HG02884 (cell line): Measurements from ENCODE around the gene AGO4.
"Not testable (repeated sequence)": the region's sequence is repeated elsewhere in the genome, so short reads cannot be mapped to it uniquely, and the experiment has no call there.

ENCODE experiments used
- ATAC-seq: cut with Tn5 transposase; IDR thresholded peaks from one replicate; pipeline ENCODE4 v1.9.1; 2021; ENCODE audit warnings: mild to moderate bottlenecking, moderate library complexity; ENCODE audit not compliant: unreplicated experiment

Gene AGO4

GRCh38 chr1:35810096-35810881 is 2.5 kb downstream of the AGO4 start:
- ATAC-seq = no peak

DNA sequence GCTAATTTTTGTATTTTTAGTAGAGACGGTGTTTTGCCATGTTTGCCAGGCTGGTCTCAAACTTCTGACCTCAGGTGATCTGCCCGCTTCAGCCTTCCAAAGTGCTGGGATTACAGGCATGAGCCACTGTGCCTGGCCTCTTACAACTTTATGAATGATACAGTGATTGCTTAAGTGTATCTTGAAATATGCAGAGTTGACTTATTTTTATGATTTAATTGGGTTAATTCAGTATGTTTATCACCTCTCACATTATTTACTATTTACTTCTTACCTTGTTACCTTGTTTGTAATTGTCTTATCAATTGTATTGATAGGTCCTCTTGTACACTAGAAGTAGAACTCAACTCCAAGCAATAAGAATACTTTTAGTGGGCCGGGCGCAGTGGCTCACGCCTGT is 4.9 kb downstream of the AGO4 start:
- not testable (repeated sequence) for ATAC-seq

DNA sequence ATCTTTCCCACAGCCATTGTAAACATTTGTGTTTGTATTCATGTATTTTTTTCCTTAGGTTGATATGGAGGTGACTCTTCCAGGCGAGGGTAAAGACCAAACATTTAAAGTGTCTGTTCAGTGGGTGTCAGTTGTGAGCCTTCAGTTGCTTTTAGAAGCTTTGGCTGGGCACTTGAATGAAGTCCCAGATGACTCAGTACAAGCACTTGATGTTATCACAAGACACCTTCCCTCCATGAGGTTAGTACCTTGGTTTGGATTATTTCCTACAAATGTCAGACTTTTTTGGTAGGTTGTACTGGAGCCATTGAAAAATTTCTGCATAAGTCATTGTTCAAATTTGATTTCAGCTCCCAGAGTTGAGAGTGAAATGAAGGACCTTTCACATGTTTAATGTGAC is 17.4 kb downstream of the AGO4 start:
- no peak for ATAC-seq

DNA sequence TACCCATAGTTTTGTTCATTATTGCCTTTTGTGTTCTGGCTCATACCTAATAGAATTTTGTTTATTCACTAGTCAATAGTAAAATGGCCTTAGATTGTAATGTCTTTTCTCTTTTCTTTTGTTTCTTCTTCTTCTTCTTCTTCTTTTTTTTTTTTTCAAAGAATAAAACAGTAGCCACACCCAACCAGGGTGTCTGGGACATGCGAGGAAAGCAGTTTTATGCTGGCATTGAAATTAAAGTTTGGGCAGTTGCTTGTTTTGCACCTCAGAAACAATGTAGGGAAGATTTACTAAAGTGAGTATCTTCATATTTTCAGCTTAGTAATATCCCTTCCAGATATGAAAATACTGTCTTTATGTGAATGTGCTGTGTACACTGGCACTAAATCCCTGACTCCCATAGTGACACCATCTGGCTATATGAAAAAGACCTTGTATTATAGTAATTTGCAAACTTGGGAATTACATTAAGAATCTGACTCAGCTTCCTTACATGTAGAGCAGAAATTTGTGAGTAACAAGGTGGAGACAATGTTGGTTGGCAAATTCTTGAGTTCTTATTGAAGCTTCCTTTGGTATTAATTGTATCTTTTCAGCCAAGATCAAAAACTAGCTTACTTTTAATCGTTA is 24.6 kb downstream of the AGO4 start:
- no peak for ATAC-seq

DNA sequence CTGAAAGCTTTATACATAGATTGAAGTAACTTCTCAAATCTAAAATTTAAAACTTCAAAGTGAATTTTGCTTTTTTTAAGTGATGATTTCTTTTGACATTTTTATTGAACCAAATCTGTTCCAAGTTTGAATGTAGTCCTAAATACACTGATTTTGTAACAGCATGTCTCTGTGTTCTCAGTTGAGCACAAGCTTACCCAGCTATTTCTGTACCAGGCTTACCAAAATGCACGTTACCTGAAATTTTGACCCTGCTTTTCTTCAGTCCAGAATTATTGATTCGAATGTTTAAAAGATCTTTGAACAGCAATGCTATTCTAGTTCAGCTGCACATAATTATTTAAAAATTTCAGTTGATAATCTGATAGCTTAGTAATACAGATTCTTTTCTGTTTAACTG is 25.6 kb downstream of the AGO4 start:
- ATAC-seq = no peak

DNA sequence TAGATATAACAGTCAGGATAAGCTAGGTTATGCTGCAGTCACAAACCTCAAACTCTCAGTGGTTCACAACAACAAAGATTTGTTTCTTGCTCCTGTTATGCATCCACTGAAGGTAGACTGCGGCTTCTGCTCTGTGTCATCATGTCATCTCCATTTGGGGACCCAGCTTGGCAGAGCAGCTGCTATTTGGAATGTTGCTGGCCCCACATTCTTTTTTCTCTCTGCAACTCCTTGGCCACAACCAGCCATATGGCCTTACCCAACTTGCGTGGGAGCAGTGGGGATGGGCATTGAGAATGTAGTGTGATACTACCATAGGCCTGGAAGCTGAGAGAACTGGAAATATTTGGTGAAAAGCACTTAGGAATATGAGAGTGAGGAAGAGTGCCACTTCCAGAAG is 26.4 kb downstream of the AGO4 start:
- ATAC-seq = no peak

DNA sequence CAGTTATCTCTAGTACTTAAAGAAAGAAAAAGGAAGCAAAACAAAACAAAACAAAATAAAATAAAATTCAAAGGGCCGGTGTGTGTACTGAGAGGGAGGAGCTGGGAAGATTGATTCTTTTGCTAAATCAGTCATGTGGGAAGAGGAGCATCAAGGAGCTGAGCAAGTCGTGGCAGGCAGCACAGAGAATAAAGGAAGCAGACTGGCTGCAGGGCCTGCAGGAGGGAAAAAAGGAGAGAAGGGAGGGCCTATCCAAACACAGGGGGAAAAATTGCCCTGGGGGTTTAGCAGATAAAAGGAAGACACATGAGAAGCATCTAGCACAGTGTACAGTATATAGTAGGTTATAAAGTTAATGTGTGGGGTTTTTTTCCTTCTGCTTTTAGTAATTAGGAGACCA is 27.6 kb downstream of the AGO4 start:
- ATAC-seq = no peak

- no peak for ATAC-seq
These were observed 28.9 kb downstream of the AGO4 start for GRCh38 chr1:35836734-35837133.

DNA sequence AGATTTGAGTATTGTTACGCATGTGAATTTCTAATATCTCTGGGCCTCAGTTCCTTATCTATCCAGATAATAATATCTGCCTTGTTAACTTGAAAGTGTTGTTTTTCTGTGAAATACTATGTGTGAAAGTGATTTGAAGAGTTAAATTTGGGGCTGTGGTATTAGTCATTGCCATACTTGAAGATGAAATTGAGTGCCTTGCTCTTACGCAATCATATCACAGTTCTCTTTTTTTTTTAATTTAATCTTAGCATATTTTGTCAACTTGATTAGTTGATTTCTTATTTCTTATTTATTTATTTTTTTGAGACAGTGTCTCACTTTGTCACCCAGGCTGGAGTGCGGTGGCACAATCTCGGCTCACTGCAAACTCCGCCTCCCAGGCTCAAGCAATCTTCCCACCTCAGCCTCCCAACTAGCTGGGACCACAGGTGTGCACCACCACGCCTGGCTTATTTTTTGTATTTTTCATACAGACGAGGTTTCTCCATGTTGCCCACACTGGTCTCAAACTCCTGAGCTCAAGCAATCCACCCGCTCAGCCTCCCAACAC is 31.0 kb downstream of the AGO4 start:
- no peak for ATAC-seq

DNA sequence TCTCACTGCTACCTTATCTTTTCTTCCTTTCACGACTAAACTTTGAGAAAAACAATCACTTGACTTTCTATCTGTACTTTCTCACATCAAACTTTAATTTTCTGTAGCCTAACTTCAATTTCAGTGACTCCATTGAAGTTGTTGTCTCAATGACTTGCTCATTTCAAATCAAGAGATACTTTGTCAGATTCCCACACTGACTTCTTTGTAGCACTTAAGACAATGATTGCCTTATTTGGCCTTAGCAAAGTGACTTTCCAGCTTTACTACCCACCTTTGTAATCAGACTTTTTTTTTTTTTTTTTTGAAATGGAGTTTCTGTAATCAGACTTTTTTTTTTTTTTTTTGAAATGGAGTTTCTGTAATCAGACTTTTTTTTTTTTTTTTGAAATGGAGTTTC is 37.0 kb downstream of the AGO4 start:
- ATAC-seq = no peak

DNA sequence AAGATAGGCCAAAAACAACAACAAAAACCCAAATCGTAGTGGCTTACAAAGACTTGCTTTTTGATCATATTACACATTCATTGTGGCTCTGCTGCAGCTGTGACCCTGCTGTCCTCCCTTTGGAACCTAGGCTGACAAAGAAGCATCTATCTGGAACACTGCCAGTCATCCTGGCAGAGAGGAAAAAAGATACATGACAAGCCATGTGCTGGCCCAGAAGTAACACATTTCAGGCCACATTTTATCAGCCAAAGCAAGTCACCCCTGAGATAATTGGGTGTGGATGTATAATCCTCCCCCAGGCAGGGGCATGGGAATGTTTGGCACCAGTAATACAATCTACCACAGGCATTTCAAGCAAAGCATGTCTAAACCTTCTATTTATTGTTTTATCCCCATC is 38.0 kb downstream of the AGO4 start:
- no peak for ATAC-seq

- ATAC-seq = no peak
These were observed 40.2 kb downstream of the AGO4 start for GRCh38 chr1:35847935-35848565.

- no peak for ATAC-seq
These were observed 42.2 kb downstream of the AGO4 start for GRCh38 chr1:35850051-35850450.

DNA sequence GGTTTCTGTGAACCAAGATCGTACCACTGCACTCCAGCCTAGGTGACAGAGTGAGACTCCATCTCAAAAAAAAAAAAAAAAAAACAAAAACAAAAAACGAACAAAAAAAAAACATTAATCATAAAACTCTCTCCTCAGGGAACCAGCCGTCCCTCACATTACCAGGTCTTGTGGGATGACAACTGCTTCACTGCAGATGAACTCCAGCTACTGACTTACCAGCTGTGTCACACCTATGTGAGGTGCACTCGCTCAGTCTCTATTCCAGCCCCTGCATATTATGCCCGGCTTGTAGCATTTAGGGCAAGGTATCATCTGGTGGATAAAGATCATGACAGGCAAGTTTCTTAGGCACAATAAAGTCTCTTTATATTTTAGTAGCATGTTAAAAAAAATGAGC is 42.9 kb downstream of the AGO4 start:
- no peak for ATAC-seq

GRCh38 chr1:35851132-35851869 is 43.5 kb downstream of the AGO4 start:
- ATAC-seq = no peak

DNA sequence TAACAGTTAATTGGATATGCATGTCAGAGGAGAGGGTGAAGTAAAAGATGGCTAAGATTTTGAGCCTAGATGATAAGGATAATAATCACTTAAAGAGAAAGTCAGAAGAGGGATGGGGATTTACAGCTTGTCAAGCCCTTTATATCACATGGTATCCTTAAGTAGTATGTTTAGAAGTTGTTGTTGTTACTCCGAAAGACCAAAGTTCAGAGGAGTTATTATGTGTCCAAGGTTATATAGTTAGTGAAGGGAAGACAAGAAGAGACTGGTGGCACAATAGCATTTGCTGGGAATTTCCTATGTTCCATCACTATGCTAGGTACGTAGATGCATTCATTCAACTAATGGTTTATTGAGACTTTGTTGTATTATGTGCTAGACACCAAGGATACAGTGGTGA is 44.4 kb downstream of the AGO4 start:
- no peak for ATAC-seq

DNA sequence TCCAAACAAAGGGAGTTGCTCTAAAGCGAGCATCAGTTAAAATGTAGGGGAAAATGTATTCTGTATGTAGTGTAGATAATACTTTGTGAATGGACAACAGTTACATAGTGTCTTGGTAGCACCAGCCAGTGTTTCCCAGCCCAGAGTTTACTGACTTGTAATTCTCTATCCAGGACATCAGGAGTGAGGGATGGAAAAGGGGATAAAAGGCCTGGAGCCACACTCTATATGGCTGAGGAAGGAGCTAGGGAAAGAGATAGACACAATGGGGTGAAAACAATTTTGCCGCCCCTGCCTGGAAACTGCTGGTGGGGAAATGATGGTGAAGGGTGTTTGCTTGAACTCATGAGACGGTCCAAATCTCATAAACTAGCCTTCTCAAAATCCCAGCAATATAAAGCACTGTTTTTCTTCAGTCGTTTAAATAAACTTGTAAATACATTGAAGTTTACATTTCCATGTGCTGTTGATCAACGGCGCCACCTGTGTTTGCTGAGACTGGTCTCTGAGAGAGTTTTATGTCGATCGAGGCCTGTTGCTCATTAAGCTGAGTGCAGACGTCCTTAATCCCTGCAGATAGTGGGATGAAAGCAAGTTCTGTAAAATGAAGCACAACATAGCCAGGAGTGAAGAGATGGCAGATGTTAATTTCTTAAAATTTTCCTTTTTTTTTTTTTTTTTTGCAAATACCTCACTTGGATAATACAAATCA is 47.3 kb downstream of the AGO4 start:
- no peak for ATAC-seq

DNA sequence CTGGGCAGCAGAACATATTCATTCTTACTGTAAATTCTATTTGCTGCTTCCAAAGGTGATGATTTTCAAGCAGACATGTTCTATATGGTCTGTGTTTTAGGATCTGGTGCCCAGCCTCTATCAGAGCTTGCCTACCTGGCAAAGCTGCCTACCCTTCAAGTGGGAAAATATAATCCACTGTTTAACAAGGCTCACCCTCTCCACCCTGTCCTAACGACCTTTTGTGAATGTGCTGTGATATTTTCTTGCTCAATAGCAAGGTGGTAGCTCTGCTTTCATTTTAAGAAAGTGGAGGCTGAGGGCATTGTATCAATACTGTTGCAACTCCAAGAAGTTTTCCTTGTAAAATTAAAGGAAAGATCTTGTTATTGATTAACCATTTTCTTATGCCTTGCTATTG is 49.1 kb downstream of the AGO4 start:
- no peak for ATAC-seq

DNA sequence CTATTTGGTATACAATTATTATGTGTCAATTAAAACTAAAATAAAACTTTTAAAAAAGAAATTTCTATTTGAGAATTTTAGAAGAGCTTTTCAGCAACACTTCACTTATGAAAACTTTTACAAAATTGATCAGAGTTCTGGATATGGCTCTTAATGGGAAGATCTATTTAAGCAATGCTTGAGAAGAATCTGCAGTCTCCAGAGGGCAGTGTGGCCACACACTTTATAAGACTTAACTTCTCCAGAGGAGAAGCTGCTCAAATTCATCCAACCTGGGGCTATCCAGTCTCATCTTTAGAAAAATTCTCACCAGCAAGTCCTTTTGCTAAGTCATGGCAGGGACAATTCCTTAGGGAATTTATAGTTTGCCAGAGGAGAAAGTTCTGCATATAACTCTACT is 50.0 kb downstream of the AGO4 start:
- ATAC-seq = no peak

DNA sequence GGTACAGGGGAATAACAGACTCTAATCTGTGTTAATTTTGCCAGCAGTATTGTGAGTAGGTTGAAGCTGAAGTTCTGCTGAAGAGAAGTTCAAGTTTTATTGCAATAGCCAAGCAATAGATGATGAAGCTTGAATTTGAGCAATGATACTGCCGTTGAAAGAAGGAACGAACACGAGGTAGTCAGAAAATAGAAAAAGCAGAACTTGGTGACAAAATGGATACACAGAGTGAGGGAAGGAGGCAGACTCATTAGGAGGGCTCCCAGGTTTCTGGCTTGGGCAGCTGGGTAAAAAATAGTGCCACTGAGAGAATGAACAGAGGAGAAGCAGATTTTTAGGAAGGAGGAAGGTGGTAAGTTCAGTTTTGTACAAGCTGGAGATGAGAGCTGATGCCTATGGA is 52.9 kb downstream of the AGO4 start:
- no peak for ATAC-seq

DNA sequence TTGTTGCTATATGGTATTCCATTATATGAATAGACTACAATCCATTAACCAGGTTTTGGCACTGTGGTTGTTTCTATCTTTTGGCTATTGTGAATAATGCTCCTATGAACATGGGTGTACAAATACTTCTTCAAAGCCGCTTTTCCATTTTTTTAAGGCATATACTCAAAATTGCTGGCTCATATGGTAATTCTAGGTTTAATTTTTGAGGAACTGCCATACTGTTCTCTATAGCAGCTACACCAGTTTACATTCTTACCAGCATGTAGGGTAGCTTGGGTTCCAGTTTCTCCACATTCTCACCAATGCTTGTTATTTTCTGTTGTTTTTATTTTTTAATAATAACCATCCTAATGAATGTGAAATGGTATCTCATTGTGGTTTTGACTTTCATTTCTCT is 55.3 kb downstream of the AGO4 start:
- ATAC-seq = no peak
